NOMO-1 (cell line): Measurements from ENCODE around the gene SMAD3.
A peak's percentile ranks its signal among the peaks of the same experiment; 100 is the strongest.

Experiments used
- DNase-seq, 2 experiments: peaks; one replicate each; lab custom pipeline; 2025; ENCODE audit not compliant: unreplicated experiment in 2 of 2; lab: John Stamatoyannopoulos, UW

SMAD3 gene

GRCh38 chr15:67192185-67192820 lies 126.9 kb downstream of the SMAD3 start:
- no peak for DNase-seq

- DNase-seq, result no peak
Measured at GRCh38 chr15:67193223-67193990, 128.0 kb downstream of the SMAD3 start.

GRCh38 chr15:67194171-67195114 lies 129.0 kb downstream of the SMAD3 start:
- DNase-seq, result no peak

GRCh38 chr15:67195305-67195704 lies 129.9 kb downstream of the SMAD3 start:
- no peak for DNase-seq

GRCh38 chr15:67196222-67196621 lies 130.8 kb downstream of the SMAD3 start:
- DNase-seq, result no peak

- DNase-seq, result no peak
Measured at GRCh38 chr15:67196672-67197363, 131.4 kb downstream of the SMAD3 start.

- no peak for DNase-seq
Measured at GRCh38 chr15:67197364-67197695, 131.9 kb downstream of the SMAD3 start.

GRCh38 chr15:67198157-67198754 lies 132.9 kb downstream of the SMAD3 start:
- DNase-seq, result no peak

GRCh38 chr15:67199391-67199790 lies 134.0 kb downstream of the SMAD3 start:
- no peak for DNase-seq

GRCh38 chr15:67199881-67200763 lies 134.7 kb downstream of the SMAD3 start:
- DNase-seq, result peak in 1 of 2 experiments; percentile 51

- no peak for DNase-seq
Measured at GRCh38 chr15:67201136-67201535, 135.7 kb downstream of the SMAD3 start.

- no peak for DNase-seq
Measured at GRCh38 chr15:67202091-67202490, 136.7 kb downstream of the SMAD3 start.

- no peak for DNase-seq
Measured at GRCh38 chr15:67202991-67203390, 137.6 kb downstream of the SMAD3 start.

GRCh38 chr15:67207555-67208207 lies 142.3 kb downstream of the SMAD3 start:
- no peak for DNase-seq

- DNase-seq, result no peak
Measured at GRCh38 chr15:67208396-67208795, 143.0 kb downstream of the SMAD3 start.

- no peak for DNase-seq
Measured at GRCh38 chr15:67210555-67211168, 145.3 kb downstream of the SMAD3 start.

- DNase-seq, result no peak
Measured at GRCh38 chr15:67212684-67213367, 147.4 kb downstream of the SMAD3 start.

- no peak for DNase-seq
Measured at GRCh38 chr15:67215102-67215501, 149.7 kb downstream of the SMAD3 start.
